GM06990 (cell line): ENCODE data around the gene STIL.

Experiments
- DNase-seq: peaks from one replicate; pipeline ENCODE4 v3.0.0-alpha.2; 2011; ENCODE audit not compliant: insufficient read length; ENCODE audit errors: extremely low read depth
- H3K27me3 ChIP-seq: replicated peaks from 2 replicates; pipeline ENCODE4 v1.6.0; 2011; ENCODE audit warnings: low read length; ENCODE audit not compliant: control insufficient read depth, insufficient read depth
- H3K36me3 ChIP-seq: 2 replicates; pipeline ENCODE4 v1.5.1; 2011; ENCODE audit warnings: low read length; ENCODE audit not compliant: control insufficient read depth, insufficient read depth
- H3K4me3 ChIP-seq: replicated peaks from 2 replicates; pipeline ENCODE4 v1.5.1; 2011; ENCODE audit warnings: low read depth, mild to moderate bottlenecking, control low read depth, low read length
- TF ChIP-seq, protein P1 (sequence below): IDR thresholded peaks from 2 replicates; pipeline ENCODE4 v1.5.1; 2011; ENCODE audit warnings: low read length, control low read depth, mild to moderate bottlenecking, inconsistent platforms; ENCODE audit not compliant: insufficient read depth, poor library complexity, severe bottlenecking

The STIL gene

GRCh38 chr1:47211796-47212269 is 102.1 kb downstream of the STIL start:
- Histone ChIP-seq H3K36me3 (no peaks in the 10 kb centered on the region), H3K4me3 (no peak overlapping the region), H3K27me3 (peaks cover 4% of the 10 kb centered on the region; the same call in 1 of the 2 replicates)
- DNase-seq = no peak
- TF ChIP-seq, protein P1, sequence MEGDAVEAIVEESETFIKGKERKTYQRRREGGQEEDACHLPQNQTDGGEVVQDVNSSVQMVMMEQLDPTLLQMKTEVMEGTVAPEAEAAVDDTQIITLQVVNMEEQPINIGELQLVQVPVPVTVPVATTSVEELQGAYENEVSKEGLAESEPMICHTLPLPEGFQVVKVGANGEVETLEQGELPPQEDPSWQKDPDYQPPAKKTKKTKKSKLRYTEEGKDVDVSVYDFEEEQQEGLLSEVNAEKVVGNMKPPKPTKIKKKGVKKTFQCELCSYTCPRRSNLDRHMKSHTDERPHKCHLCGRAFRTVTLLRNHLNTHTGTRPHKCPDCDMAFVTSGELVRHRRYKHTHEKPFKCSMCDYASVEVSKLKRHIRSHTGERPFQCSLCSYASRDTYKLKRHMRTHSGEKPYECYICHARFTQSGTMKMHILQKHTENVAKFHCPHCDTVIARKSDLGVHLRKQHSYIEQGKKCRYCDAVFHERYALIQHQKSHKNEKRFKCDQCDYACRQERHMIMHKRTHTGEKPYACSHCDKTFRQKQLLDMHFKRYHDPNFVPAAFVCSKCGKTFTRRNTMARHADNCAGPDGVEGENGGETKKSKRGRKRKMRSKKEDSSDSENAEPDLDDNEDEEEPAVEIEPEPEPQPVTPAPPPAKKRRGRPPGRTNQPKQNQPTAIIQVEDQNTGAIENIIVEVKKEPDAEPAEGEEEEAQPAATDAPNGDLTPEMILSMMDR = no peak

DNA sequence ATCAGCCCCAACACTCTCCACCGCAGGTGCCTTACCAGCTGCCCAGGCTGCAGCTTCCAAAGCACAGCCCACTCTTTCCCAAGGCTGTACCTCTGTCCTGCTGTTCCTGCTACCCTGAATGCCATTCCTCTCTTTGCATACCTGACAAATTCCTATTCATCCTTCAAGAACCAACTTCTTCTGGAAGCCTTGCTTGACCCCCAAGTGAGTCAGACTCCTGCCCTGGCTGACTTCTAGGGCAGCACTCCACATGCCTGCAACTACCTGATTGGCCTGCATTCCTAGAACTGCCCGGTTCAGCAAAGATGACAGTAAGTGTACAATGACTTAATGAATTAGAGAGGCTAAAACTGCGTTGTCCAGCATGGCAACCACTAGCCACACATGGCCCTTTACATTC is 103.3 kb downstream of the STIL start:
- no peak for DNase-seq
- Histone ChIP-seq H3K36me3 (no peaks in the 10 kb centered on the region), H3K4me3 (no peak overlapping the region), H3K27me3 (peaks cover 4% of the 10 kb centered on the region; the same call in 1 of the 2 replicates)
- TF ChIP-seq, protein P1 = no peak

- Histone ChIP-seq H3K27me3 (peaks cover 4% of the 10 kb centered on the region; the same call in 1 of the 2 replicates), H3K36me3 (no peaks in the 10 kb centered on the region), H3K4me3 (no peak overlapping the region)
- TF ChIP-seq, protein P1 = no peak
- no peak for DNase-seq
Measured at GRCh38 chr1:47209725-47210325, 104.1 kb downstream of the STIL start.

- Histone ChIP-seq H3K4me3 (no peak overlapping the region), H3K36me3 (no peaks in the 10 kb centered on the region), H3K27me3 (peaks cover 4% of the 10 kb centered on the region; the same call in 1 of the 2 replicates)
- no peak for DNase-seq
- TF ChIP-seq, protein P1 = no peak
Measured at GRCh38 chr1:47209091-47209490, 104.9 kb downstream of the STIL start.

DNA sequence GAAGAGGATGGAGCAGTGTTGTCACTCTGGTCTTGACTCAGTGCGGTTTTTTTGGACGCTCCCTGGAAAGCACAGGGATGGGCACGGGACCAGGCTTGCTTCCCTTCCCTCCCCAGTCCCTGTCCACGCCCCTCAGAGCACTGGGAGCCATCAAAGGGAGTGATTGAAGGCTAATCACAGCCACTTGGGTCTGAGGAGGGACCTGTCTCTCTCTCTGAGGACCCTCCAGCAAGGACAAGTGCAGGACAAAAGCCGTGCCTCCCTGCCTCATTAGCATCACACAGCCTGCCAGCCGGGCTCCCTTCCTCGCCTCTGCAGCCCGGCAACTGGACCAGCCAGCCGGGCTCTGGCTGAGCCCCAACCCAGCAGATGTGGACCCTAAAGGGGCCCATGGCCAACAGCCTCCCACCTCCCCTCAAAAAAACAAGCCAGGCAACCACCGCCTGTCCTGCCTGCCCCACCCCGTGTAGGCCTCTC is 105.5 kb downstream of the STIL start:
- no peak for DNase-seq

More for the DNA sequence above, 105.5 kb downstream of the STIL start:
- peaks cover 4% of the 10 kb centered on the region; the same call in 1 of the 2 replicates for H3K27me3 ChIP-seq
- H3K36me3 ChIP-seq = no peaks in the 10 kb centered on the region
- H3K4me3 ChIP-seq = no peak overlapping the region
- TF ChIP-seq, protein P1 = no peak
